Activated CD4-positive, CD25-positive, alpha-beta regulatory T cell treated with anti-CD3 and anti-CD28 coated beads, Interleukin-2, amount 50 U/mL, for 16 hours (primary cell): ENCODE results near the gene ADAMTS17.

Experiments used
- DNase-seq: peaks from one replicate; pipeline ENCODE4 v3.0.0-alpha.2; 2020; ENCODE audit warnings: low read depth, low spot score

Gene ADAMTS17, protein sequence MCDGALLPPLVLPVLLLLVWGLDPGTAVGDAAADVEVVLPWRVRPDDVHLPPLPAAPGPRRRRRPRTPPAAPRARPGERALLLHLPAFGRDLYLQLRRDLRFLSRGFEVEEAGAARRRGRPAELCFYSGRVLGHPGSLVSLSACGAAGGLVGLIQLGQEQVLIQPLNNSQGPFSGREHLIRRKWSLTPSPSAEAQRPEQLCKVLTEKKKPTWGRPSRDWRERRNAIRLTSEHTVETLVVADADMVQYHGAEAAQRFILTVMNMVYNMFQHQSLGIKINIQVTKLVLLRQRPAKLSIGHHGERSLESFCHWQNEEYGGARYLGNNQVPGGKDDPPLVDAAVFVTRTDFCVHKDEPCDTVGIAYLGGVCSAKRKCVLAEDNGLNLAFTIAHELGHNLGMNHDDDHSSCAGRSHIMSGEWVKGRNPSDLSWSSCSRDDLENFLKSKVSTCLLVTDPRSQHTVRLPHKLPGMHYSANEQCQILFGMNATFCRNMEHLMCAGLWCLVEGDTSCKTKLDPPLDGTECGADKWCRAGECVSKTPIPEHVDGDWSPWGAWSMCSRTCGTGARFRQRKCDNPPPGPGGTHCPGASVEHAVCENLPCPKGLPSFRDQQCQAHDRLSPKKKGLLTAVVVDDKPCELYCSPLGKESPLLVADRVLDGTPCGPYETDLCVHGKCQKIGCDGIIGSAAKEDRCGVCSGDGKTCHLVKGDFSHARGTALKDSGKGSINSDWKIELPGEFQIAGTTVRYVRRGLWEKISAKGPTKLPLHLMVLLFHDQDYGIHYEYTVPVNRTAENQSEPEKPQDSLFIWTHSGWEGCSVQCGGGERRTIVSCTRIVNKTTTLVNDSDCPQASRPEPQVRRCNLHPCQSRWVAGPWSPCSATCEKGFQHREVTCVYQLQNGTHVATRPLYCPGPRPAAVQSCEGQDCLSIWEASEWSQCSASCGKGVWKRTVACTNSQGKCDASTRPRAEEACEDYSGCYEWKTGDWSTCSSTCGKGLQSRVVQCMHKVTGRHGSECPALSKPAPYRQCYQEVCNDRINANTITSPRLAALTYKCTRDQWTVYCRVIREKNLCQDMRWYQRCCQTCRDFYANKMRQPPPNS

DNA sequence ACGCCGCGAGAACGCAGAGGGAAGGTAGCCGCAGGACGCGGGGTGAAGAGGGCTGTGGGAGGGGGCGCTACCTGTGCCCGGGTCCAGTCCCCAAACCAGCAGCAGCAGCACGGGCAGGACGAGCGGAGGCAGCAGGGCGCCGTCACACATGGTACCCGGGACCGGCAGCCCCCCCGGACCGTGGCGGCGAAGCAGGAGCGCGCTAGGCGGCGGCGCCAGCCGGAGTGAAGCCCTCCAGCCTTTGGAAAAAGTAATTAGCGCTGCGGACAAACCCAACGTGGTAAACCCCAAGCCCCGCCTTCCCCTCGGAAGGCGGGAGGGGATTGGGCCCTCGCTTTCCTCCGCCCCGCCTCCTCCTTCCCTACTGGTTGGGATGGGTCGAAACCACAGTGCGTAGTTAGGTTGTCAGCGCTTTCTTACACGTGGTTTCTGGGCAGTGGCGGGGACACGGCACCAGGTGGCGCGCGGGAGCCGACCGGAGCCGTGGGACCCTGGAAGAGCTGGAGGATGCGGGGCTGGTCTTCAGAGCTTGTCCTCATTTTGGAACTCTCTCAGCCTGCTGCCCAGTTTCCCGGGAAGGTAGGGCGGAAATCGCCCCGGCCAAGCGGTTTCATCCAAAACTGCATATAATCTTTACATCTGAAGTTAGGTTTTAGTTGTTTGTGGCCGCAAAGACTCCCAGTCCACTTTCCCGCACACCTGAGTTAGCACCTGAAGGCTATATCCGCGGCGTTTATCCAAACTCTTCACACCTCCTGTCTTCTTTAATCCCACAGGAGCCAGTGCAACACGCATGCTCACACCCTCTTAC, at the start of gene ADAMTS17:
ADAMTS17 (minus strand) TSS at position 226 of the 811 bp plus-strand sequence; CDS start at position 150, 76 bp downstream.
- DNase-seq, result peak; percentile 86

DNA sequence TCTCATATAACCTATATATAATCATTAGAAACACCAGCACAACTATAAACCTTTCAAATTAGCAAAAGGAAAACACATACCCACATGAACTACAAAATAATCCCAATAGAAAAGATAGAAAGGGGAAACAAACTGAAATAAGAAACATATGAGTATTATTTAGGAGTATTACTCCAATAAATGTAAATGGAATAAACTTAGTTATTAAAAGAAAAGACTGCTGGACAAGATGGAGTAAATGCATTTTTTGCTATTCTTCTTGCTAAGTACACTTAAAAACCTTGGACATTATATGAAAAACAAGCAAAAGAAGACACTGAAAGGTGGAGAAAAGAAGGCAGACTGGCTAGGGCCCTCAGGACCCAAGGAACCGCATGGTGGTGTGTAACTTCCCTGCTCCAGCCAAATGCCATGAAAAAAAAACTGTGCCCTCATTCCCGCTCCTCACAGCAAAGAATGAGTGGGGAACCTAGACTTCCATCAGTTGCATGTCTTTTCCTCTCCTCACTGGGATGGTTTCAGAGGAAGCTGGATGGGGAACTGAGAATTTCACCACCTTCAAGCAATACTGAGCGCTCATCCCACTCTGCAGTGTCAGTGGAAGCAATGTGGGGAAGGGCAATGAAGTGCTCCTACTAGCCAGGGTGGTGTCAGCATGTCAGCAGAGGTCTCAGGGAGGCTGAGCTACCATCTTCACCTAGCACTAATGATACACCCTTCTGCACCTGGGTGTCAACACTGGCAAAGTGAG, 43.7 kb upstream of the ADAMTS17 start:
- no peak for DNase-seq

DNA sequence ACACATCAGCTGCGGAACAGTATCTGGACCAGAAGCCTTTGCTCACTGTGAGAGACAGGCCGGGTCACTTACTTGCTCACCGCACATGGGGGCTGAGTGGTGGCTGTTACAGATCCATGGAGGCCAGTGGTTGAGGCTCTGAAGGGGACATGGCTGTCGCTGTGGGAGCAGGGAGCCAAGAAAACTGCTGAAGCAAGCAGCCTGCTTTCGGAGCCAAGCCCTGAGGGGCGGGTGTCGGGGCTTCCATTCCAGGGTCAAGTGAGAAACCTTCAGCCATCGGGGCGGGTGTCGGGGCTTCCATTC, 42.3 kb upstream of the ADAMTS17 start:
- DNase-seq, result no peak

DNA sequence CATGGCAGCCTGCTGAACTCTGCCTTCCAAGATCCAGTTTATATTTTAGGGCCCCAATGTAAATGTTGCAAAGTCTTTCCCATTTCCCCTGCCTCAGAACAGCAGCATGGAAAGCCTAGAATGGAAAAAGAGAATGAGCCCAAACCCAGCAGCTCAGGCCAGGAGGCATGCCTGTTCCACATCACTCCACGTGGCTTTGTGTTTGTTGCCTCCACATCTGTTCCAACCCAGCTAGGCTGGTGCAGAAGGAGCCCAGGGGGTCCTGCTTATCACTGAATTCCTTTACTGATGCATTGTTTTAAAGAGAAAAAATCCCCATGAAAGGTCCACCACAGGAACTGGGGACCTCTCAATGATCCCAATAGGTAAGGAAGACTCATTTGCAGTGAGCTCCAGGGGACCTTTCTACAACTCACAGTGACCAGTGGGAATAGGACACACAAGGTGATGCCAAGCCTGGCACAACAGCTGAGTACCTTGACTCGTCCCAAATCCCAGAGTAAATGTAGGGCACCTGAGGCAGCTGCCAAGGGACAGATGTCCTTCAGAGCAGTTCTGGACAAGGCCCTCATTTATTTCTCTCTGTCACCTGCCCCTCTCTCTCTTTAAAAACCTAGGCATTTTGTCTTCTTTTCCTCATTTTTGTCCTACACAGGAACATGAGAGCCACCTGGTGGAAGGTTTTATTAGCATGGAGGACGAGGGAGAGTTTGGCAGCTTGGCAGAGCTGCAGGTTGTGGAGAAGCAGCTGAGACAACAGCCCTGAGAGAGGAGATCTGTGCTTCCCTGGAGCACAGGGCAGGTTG, 41.7 kb upstream of the ADAMTS17 start:
- DNase-seq, result no peak

DNA sequence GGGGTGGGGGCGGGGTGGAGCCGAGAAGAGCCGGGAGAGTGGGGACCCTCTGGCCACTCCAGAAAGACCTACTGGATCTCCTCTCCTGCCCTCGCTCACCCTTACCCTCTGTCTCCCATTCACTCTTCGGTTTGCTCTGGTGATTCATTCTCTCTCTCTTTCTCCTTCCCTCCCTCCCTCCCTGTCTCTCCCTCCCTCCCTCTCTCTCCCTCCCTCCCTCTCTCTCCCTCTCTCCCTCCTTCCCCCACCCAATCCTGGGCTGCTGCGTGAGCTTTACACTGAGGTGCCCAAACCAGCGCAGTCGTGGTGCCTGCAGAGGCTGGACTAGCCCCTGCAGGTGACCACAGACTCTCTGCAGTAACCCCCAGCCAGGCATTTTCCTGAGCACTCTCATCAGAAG, 32.2 kb upstream of the ADAMTS17 start:
- DNase-seq, result no peak

DNA sequence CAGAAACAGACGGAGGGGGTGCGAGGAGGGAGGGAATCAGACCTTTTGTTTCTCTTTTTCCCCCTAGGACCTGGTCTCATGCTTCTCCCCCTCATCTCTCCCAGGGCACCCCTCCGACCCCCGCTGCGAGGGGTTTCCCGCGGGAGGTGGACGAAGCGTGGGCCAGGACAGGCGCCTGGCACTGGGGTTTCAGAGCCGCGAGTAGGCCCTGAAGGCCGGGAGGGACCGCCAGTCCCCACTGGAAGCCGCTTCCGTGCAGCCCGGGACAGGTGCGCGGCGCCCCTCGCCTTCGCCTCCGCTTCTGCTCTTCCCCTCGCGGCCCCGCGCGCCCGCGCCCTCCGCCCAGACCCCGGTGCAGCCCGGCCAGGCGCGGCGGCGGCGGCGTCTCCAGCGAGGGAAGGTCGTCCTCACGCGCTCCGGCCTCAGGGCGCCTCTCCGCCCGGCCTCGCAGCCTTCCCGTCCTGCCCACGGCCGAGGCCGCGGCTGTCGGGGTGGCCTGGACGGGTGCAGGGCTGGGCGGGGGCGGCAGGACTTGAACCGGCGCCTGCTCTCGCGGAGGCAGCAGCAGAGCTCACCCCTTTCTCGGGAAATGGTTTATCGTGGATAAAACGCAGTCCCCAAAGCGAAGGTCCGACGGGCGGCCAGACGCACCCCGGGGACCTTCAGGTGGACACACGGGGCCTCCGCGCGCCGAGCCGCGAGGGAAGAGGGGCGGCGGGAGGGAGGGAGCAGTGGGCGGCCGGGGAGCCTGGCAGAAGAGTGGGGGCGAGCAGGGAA, 31.5 kb upstream of the ADAMTS17 start:
- DNase-seq, result no peak

DNA sequence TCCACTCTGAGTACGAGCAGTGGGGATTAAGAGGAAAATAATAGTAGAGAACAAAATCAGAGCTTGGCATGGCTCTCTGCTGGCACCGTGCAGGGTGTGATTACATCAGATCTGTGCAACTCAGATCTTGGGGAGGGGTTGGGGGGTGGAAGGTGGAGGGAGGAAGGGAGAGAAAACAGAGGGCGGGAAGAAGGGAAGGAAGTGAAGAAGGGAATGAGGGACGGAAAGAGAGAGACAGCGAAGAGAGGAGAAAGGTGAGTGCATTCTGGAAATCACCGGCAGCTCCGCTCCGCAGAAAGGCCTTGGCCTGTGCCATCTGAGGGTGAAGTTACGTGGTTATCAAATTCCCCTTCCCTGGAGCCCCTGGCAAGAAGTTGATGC, 31.0 kb upstream of the ADAMTS17 start:
- no peak for DNase-seq

DNA sequence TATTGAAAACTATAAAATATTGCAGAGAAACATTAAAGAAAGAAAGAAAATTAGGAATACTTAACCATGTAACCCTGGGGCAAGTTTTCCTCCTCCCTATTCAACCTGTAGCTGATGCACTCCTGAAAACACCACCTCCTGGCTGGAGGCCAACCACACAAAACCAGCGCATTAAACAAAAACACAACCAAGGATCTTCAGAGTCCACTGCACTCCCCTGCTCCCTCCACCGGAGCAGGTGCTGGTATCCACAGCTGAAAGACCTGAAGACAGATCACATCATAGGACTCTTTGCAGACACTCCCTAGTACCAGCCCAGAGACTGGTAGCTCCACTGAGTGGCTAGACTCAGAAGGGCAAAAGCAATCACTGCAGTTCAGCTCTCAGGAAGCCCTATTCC, 13.6 kb upstream of the ADAMTS17 start:
- no peak for DNase-seq

DNA sequence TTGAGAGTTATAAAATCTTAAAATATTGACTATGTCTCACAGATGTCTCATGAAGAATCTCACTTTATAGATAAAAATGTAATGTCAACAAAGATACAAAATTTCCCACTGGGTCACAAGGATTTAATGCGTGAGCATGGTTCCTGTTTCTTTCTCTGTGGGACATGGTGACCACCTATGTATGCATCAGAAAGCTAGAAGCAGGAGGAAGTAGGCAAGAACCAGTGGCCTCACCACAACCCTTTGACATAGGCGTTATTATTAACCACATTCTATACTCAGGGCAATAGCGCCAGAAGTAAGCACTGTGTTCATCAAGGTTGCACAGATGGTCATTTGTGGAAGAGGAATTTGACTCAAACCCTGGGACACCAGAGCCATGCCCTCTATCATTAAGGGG, 11.7 kb upstream of the ADAMTS17 start:
- DNase-seq, result no peak

DNA sequence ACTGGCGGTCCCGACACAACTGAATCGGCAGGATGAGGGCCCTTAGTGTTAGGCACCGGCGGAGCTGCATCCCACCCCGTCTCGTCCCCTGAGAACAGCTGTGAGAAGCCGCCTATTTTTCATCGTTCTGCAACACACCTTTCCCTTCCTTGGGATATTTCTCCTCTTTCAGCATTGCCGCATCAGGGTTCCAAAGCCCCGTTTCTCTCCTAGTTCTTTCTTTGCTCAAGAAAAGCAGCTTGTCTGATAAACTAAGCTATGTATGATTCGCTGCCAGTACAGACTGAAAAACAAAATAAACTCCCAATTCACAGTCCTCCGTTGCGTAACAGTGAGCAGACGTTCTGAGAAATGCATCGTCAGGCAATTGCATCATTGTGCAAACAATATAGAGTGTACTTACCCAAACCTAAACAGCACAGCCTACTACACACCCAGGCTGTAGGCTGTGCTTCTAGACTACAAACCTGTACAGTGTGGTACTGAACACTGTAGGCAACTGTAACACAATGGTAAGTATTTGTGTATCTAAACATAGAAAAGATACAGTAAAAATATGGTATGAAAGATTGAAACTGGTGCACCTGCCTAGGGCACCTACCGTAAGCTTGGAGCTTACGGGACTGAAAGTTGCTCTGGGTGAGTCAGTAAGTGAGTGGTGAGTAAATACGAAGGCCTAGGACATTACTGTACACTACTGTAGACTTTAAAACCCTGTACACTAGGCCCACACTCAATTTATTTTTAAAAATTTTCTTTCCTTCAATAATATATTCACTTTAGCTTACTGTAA, 8.9 kb upstream of the ADAMTS17 start:
- no peak for DNase-seq

DNA sequence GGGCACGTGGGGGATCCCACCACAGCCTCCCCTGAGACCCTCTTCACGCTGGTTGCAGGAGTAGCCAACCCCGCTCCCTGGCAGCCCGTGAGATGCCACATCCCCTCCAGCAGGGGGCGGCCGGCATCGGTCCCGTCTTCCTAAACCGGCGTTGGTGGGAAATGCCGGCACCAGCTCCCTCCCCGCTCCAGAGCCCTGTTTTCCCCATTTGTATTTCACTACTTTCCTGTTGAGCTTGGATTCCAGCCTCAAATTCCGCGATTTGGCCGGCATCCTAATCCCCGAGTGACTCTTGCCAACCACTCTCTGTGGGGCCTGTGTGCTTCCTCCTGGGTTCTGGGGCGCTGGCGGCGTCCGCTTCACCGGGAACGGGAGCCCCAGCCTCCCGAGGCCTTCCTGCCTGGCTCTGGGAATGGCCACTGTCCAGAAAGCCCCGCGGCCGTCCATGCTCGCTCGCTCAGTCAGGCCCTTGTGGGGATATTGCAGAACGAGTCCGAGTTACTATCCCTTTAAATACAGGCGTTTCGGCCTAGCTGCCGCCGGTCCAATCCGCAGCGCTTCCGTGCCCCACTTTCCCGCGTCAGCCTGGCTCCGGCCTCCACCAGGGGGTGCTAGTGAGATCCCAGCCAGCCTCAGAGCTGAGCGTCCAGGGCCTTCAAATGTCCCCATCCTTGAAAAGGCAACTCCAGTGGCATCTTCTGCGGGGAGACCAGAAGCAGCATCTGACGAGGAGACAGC, 8.1 kb upstream of the ADAMTS17 start:
- DNase-seq, result peak; percentile 70

DNA sequence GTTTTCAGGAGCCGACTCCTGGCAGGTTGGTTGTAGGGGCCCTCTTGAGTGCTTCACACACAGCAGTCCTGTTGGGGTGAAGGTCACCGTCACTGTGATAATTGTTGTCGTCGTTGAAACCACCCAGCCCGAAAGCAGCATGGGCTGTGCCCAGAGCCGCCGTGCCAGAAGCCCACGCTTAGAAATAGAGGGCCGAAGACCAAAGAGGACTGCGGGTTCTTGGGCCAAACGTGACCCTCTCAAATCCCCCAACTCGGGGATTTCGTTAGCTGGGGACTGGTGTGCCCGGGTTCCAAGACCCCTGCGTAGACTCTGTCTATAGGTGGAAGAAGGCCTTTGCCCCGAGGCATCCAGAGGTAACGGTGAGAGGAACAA, 7.5 kb upstream of the ADAMTS17 start:
- no peak for DNase-seq

DNA sequence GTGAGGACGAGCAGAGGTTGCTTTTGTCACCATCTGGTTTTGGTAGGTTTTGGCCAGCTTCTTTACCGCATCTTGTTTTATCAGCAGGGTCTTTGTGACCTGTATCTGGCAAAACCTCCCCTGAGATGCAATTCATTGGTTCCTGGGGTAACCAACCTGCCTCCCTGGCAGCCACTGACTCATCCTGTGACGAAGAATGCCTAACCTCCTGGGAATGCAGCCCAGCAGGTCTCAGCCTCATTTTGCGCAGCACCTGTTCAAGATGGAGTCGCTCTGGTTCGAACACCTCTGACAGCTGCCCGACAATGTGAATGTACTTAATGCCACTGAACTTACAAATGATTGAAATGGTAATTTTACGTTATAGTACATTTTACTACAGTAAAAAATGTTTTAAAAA, 6.8 kb upstream of the ADAMTS17 start:
- no peak for DNase-seq

DNA sequence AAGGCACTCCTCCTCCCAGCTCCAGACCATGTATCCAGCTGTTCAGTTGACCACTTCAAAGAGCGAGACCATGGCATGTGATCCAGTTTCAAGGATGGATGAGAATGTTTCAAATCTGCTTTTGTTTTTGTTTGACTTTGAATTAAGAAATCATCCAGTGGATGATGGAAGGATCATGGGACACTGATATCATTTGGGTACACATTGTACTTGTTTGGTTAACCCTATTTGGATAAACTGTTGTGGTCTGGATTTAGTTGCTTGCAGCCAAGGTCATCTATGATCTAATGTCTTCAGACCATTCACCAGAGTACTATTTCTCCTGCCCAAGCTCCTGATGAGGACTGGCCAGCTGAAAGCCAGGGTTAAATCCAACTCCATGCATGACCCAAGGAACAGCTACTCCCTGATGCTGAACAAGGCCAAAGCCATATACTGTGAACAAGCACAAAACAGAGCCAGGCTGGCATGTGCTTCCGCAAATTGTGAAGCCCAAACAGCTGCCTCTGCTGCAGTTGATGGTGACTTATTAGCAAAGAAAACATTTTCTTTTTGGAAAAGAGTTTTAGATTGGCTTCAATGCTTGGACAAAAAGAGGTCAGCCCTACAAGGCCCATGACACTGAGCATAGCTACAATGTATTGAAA, 5.2 kb upstream of the ADAMTS17 start:
- DNase-seq, result no peak

DNA sequence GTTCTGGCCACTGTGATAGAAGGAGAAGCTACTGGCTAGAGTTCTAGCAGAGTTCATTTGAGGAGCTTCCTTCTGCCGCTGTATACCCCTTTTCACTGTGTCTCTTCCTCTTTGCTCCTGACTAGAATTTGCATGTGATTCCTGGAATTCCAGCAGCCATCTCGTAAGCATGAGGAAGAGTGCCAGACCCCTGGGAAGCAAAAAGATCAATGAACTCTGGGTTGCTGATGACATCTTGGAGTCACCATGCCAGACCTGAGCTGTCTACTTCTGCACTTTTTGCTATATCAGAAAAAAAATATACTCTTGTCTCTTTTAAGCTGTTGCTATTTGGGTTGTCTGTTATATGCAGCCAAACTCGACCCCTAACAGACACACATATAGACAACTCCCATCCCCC, 3.7 kb upstream of the ADAMTS17 start:
- no peak for DNase-seq

DNA sequence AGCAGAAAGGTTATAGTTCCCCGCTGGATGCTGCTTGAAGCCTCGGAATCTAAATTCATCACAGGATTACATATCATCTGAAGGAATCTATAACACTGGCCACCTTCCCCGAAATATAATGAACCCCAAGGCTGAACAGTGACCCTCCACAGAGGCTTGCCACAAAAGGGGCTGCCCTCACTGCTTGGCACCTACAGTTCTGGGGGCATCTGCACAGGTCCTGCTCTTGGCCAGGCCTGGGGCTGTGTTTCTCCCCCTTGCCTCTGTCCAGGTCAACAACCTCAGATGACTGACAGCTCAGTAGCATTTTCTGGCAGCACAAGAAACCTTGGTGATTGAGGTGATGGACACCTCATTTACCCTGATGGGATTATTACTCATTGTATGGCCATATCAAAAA, 1.5 kb upstream of the ADAMTS17 start:
- DNase-seq, result no peak

DNA sequence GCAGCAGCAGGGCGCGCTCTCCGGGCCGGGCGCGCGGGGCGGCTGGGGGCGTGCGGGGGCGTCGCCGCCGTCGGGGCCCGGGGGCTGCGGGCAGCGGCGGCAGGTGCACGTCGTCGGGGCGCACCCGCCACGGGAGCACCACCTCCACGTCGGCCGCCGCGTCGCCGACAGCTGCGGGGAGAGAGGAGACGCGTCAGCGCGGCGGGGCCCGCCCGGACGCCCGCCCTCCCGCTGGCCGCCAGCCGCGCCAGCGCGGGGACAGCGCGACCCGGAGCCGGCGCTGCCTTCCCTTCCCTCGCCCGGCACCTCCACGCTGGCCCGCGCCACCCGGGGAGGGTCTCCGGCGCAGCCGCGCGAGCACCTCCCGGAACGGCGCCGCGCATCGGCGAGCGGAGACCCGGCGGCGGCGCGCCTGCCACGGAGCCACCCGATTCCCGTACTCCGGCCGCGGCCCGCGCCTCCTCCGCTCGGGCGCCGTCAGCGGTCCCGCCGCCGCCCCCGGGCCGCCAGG, 481 bp downstream of the ADAMTS17 start:
- DNase-seq, result no peak
